Vagina (tissue), 2 donors: ENCODE data around the gene FGF11.

Experiments
- POLR2A ChIP-seq, 2 donors: fragments of 450-650 bp; IDR thresholded peaks; one replicate each; pipeline ENCODE4 v1.6.1; 2017; ENCODE audit warnings: antibody characterized with exemption in 2 of 2, mild to moderate bottlenecking in 2 of 2, moderate library complexity in 2 of 2
- POLR2AphosphoS5 ChIP-seq, 2 donors: sonication (generic); formaldehyde crosslinking; IDR thresholded peaks; one replicate each; pipeline ENCODE4 v1.9.0; 2017; ENCODE audit warnings: antibody characterized with exemption in 2 of 2, mild to moderate bottlenecking in 2 of 2, low read depth in 1 of 2; ENCODE audit not compliant: insufficient read depth in 1 of 2
- TF ChIP-seq, protein P1 (sequence below), 3 experiments: fragments of 450-650 bp in 2 of 3; fragments of 200-600 bp in 1 of 3; sonication (generic) in 1 of 3; IDR thresholded peaks; one replicate each; pipeline ENCODE4 v1.5.1; 2017 to 2019; ENCODE audit warnings: antibody characterized with exemption in 3 of 3, mild to moderate bottlenecking in 2 of 3, moderate library complexity in 2 of 3

DNA sequence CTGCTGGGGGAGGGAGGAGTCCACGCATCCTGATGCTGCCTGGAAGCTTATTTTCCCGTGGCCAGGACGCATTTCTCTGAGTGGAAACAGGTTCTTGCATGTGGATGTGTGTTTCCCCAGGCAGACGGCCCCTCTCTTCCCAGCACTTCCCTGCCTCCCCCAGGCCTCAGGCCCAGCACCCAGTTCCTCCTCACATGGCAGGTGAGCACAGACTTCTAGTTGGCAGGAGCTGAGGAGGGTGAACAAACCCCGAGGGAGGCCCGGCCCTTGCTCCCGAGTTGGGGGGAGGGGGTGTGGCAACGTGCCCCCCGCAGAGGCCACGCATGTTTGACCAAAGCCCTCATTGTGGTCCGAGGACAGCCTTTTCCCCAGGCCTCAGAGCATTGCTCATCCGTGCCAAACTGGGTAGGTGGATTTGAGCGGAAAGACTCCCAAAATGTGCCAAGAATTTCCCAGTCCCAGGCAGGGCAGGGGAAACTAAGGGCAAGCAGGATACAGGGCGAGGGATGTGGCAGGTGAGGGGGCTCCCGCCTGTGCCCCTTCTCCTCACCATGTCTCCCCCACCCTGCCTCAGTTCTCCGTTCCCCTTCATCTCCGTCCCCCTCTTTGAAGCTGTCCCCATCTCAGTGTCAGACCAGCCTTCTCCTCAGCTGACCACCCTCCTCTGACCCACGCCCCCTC is 20.7 kb upstream of the FGF11 start:
- TF ChIP-seq, protein P1, sequence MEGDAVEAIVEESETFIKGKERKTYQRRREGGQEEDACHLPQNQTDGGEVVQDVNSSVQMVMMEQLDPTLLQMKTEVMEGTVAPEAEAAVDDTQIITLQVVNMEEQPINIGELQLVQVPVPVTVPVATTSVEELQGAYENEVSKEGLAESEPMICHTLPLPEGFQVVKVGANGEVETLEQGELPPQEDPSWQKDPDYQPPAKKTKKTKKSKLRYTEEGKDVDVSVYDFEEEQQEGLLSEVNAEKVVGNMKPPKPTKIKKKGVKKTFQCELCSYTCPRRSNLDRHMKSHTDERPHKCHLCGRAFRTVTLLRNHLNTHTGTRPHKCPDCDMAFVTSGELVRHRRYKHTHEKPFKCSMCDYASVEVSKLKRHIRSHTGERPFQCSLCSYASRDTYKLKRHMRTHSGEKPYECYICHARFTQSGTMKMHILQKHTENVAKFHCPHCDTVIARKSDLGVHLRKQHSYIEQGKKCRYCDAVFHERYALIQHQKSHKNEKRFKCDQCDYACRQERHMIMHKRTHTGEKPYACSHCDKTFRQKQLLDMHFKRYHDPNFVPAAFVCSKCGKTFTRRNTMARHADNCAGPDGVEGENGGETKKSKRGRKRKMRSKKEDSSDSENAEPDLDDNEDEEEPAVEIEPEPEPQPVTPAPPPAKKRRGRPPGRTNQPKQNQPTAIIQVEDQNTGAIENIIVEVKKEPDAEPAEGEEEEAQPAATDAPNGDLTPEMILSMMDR (IDR thresholded peaks at IDR 0.05), result no peak
- TF ChIP-seq POLR2A (IDR thresholded peaks at IDR 0.05) (no peak), POLR2AphosphoS5 (IDR thresholded peaks at IDR 0.05; ENCODE audit: insufficient read depth in 1 of 2, low read depth in 1 of 2) (no peak)
